22Rv1 (cell line): ENCODE results near the gene UQCR10.

Experiments
- H3K27ac ChIP-seq: fragments of 450-650 bp; 2 replicates; pipeline ENCODE4 v1.5.1; 2017
- ZFX ChIP-seq: fragments of 450-650 bp; IDR thresholded peaks from 2 replicates; pipeline ENCODE4 v1.6.1; 2017; ENCODE audit warnings: antibody characterized with exemption, borderline replicate concordance
- TF ChIP-seq, protein P1 (sequence below): fragments of 450-650 bp; IDR thresholded peaks from 2 replicates; pipeline ENCODE4 v1.5.1; 2017; ENCODE audit warnings: mild to moderate bottlenecking

UQCR10 gene

GRCh38 chr22:29738118-29738815 is 28.9 kb upstream of the UQCR10 start:
- TF ChIP-seq, protein P1, sequence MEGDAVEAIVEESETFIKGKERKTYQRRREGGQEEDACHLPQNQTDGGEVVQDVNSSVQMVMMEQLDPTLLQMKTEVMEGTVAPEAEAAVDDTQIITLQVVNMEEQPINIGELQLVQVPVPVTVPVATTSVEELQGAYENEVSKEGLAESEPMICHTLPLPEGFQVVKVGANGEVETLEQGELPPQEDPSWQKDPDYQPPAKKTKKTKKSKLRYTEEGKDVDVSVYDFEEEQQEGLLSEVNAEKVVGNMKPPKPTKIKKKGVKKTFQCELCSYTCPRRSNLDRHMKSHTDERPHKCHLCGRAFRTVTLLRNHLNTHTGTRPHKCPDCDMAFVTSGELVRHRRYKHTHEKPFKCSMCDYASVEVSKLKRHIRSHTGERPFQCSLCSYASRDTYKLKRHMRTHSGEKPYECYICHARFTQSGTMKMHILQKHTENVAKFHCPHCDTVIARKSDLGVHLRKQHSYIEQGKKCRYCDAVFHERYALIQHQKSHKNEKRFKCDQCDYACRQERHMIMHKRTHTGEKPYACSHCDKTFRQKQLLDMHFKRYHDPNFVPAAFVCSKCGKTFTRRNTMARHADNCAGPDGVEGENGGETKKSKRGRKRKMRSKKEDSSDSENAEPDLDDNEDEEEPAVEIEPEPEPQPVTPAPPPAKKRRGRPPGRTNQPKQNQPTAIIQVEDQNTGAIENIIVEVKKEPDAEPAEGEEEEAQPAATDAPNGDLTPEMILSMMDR = no peak
- TF ChIP-seq ZFX = no peak
- H3K27ac ChIP-seq = no peak overlapping the region

DNA sequence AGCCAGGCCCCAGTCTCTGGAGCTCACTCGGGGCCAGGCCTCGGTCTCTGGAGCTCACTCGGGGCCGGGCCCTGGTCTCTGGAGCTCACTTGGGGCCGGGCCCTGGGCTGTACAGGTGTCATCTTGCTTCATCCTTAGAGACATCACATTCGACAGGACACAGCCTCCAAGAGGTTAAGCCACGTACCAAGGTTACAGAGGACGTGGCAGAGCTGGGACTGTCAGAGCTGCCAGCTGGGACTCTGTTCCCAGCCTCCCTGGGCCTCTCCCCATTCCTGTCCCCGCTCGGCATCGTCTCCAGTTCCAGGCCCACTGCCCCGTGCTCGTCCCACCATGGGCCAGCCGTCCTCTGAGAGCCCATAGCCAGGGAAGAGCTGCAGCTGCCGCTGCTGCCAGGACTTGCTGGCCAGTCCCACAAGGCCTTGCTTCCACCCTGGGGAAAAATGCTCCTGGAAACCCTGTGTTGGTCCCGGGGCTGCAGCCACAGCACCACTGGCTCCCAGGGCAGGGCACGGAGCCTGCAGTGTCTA is 27.8 kb upstream of the UQCR10 start:
- no peak for TF ChIP-seq ZFX
- TF ChIP-seq, protein P1 = no peak
- no peak overlapping the region for H3K27ac ChIP-seq

- no peak overlapping the region for H3K27ac ChIP-seq
- TF ChIP-seq, protein P1 = no peak
- TF ChIP-seq ZFX = no peak
These were observed 27.0 kb upstream of the UQCR10 start for GRCh38 chr22:29740216-29740615.

- no peak overlapping the region for H3K27ac ChIP-seq
These were observed 25.2 kb upstream of the UQCR10 start for GRCh38 chr22:29741926-29742325.

GRCh38 chr22:29742326-29742725 is 24.8 kb upstream of the UQCR10 start:
- no peak for TF ChIP-seq ZFX
- TF ChIP-seq, protein P1 = no peak
- no peak overlapping the region for H3K27ac ChIP-seq

More at GRCh38 chr22:29741926-29742325, 25.2 kb upstream of the UQCR10 start:
- TF ChIP-seq, protein P1 = no peak
- no peak for TF ChIP-seq ZFX

- no peak overlapping the region for H3K27ac ChIP-seq
These were observed 22.3 kb upstream of the UQCR10 start for GRCh38 chr22:29744902-29745301.

GRCh38 chr22:29747832-29748231 is 19.3 kb upstream of the UQCR10 start:
- TF ChIP-seq ZFX = no peak
- TF ChIP-seq, protein P1 = no peak
- H3K27ac ChIP-seq = no peak overlapping the region

More at GRCh38 chr22:29744902-29745301, 22.3 kb upstream of the UQCR10 start:
- TF ChIP-seq, protein P1 = no peak
- no peak for TF ChIP-seq ZFX
